Panc1 (cell line): ENCODE data around the gene THUMPD2. TPM values are rescaled to one million over a fixed set of nuclear protein-coding genes. Genes with fewer than 3 reads are reported as not detected.

ENCODE experiments used
- ATAC-seq: fragments of 200-7000 bp; cut with Tn5 transposase; 2 replicates; pipeline ENCODE4 v1.9.1; 2020; ENCODE audit warnings: mild to moderate bottlenecking, moderate library complexity
- BruUV-seq: library from RNA; stranded (reverse); fragments of 400-500 nt; replicated peaks from 2 replicates; lab custom pipeline; 2021; lab: Mats Ljungman, UMichigan
- CTCF ChIA-PET: fragments of 300-600 bp; sonication (Branson Sonifier 250); formaldehyde crosslinking; loops from one replicate; lab custom pipeline; 2022; ENCODE audit warnings: antibody characterized with exemption; lab: Charles Lee
- POLR2A ChIA-PET: fragments of 300-600 bp; sonication (Branson Sonifier 250); formaldehyde crosslinking; loops from one replicate; lab custom pipeline; 2022; ENCODE audit warnings: antibody characterized with exemption; lab: Charles Lee
- DNase-seq: peaks from one replicate; pipeline ENCODE4 v3.0.0-alpha.2; 2010; ENCODE audit warnings: low read depth, low spot score
- H3K27ac ChIP-seq: 2 replicates; pipeline ENCODE4 v1.5.1; 2011; ENCODE audit warnings: mild to moderate bottlenecking, low read length, inconsistent platforms
- H3K27me3 ChIP-seq: fragments of 200-500 bp; sonication (Bioruptor generic); 2 replicates; pipeline ENCODE4 v1.6.0; 2014; ENCODE audit warnings: low read length, inconsistent platforms; ENCODE audit not compliant: control insufficient read depth, insufficient read depth
- H3K36me3 ChIP-seq: fragments of 200-500 bp; sonication (Bioruptor generic); 2 replicates; pipeline ENCODE4 v1.5.1; 2014; ENCODE audit warnings: inconsistent platforms, mild to moderate bottlenecking, low read length, moderate library complexity; ENCODE audit not compliant: control insufficient read depth, insufficient read depth
- H3K4me1 ChIP-seq: 2 replicates; pipeline ENCODE4 v1.5.1; 2011; ENCODE audit warnings: inconsistent platforms, mild to moderate bottlenecking, low read length, moderate library complexity; ENCODE audit not compliant: control insufficient read depth, insufficient read depth
- H3K4me3 ChIP-seq, 2 experiments: 2 replicates each; pipeline ENCODE4 v1.5.1; 2011 to 2012; ENCODE audit warnings: low read depth in 2 of 2, low read length in 2 of 2, mild to moderate bottlenecking in 2 of 2, inconsistent platforms in 1 of 2, moderate library complexity in 1 of 2
- H3K9me3 ChIP-seq: fragments of 200-500 bp; sonication (Bioruptor generic); 2 replicates; pipeline ENCODE4 v1.5.1; 2014; ENCODE audit warnings: low read depth, mild to moderate bottlenecking, inconsistent platforms, low read length, moderate library complexity; ENCODE audit not compliant: control insufficient read depth, insufficient read depth
- CTCF ChIP-seq: fragments of 450-650 bp; IDR thresholded peaks from 2 replicates; pipeline ENCODE4 v1.5.1; 2017; ENCODE audit warnings: mild to moderate bottlenecking
- POLR2AphosphoS5 ChIP-seq: IDR thresholded peaks from 2 replicates; pipeline ENCODE4 v1.6.1; 2012; ENCODE audit warnings: mild to moderate bottlenecking, low read depth, low read length, moderate library complexity
- REST ChIP-seq, 2 experiments: IDR thresholded peaks; 2 replicates each; pipeline ENCODE4 v1.6.1; 2011 to 2012; ENCODE audit warnings: low read depth in 2 of 2, control low read depth in 1 of 2, low read length in 1 of 2, mild to moderate bottlenecking in 1 of 2, moderate library complexity in 1 of 2; ENCODE audit not compliant: insufficient read depth in 1 of 2
- SIN3A ChIP-seq: IDR thresholded peaks from 2 replicates; pipeline ENCODE4 v1.6.1; 2012; ENCODE audit warnings: low read depth, mild to moderate bottlenecking, low read length, moderate library complexity, borderline replicate concordance; ENCODE audit not compliant: insufficient read depth
- TCF7L2 ChIP-seq: IDR thresholded peaks from 2 replicates; pipeline ENCODE4 v1.6.1; 2011; ENCODE audit warnings: mild to moderate bottlenecking, low read depth, low read length, inconsistent platforms
- in situ Hi-C: cut with HindIII; loops from 2 replicates; pipeline ENCODE4 v1.10.0; 2016; ENCODE audit warnings: low sequenced_read_pairs, low pct_unique_long_range_greater_than_20kb
- intact Hi-C: fragments of 100-400 bp; cut with micrococcal nuclease; formaldehyde crosslinking; loops from one replicate; pipeline ENCODE4 v1.10.0; 2022; ENCODE audit not compliant: unreplicated experiment
- total RNA-seq: library from RNA; stranded (reverse); gene quantifications from one replicate; pipeline ENCODE4 v1.2.1, GENCODE V29; 2021; ENCODE audit not compliant: unreplicated experiment

THUMPD2 gene
- total RNA-seq, 1 experiment from 2014 or later: 13.7 TPM

DNA sequence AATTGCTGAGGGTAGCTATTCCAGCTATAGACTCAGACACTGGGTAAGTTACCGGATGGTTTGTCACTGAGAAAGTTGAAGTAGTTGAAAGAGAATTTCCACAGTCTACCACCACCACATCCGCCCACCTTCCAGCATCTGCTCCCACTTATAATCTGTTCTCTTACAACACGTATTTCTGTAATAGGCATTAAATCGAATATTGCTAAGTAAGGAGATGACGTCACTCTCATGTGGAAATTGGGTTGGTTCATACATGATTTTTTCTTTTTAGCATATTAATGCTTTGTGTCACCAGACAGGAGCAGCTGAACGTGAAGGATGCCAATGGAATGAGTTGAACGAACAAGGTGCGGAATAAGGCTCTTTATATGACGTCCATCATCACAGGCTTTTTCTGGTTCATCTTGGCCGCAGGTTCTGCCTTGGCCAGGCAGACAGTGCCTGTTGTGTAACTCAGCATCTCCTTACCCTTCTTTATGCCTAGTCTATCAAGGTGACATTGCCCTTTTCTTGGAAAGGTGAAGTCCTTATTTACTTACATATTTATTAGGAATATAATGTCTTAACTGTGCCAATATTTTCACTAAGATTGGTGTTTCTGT is 45.9 kb downstream of the THUMPD2 start:
- Histone ChIP-seq H3K27ac (no peak overlapping the region), H3K4me1 (no peaks in the 10 kb centered on the region), H3K4me3 (no peak overlapping the region), H3K36me3 (peaks cover 17% of the 10 kb centered on the region; the same call in 1 of the 2 replicates), H3K27me3 (no peaks in the 10 kb centered on the region), H3K9me3 (no peaks in the 10 kb centered on the region)
- no peak for ATAC-seq
- ChIA-PET CTCF (no interaction called here), POLR2A (no interaction called here)
- TF ChIP-seq REST (IDR thresholded peaks at IDR 0.05; ENCODE audit: insufficient read depth in 1 of 2, low read depth in 2 of 2, low read length in 1 of 2): no peak
- TF ChIP-seq POLR2AphosphoS5: no peak
- no peak for TF ChIP-seq SIN3A
- TF ChIP-seq TCF7L2: no peak
- TF ChIP-seq CTCF: no peak
- in situ Hi-C loops (no loop called here), intact Hi-C loops (no loop called here)
- BruUV-seq: no TSS peak
- DNase-seq: no peak

DNA sequence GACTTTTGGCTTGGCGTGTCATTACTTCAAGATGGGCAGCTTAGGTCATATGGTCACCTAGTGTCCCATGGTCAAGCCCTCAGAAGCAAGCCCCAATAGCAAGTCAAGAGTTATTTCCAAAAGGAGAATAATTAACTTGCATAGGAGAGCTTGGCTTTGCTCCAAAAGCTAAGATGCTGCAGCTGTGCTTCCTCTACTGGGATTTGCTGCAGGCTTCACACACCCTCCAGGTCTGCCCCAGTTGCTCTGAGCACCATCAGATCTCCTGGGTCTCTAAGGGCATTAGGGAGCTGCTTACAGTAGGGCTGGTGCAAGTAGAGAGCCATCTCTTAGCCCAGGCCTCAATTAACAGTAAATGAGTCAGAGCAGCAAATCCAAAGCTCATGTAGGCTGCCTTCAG is 46.6 kb downstream of the THUMPD2 start:
- H3K4me3 ChIP-seq: no peak overlapping the region
- in situ Hi-C loops: no loop called here
- TF ChIP-seq POLR2AphosphoS5: no peak
- TF ChIP-seq CTCF: no peak
- no peak for TF ChIP-seq SIN3A
- no peak for TF ChIP-seq REST (IDR thresholded peaks at IDR 0.05; ENCODE audit: insufficient read depth in 1 of 2, low read depth in 2 of 2, low read length in 1 of 2)
- no peak for TF ChIP-seq TCF7L2
- H3K9me3 ChIP-seq: no peaks in the 10 kb centered on the region
- ChIA-PET POLR2A (no interaction called here), CTCF (no interaction called here)
- H3K36me3 ChIP-seq: peaks cover 17% of the 10 kb centered on the region; the same call in 1 of the 2 replicates
- H3K4me1 ChIP-seq: no peaks in the 10 kb centered on the region
- no peak for DNase-seq
- H3K27me3 ChIP-seq: no peaks in the 10 kb centered on the region
- no peak overlapping the region for H3K27ac ChIP-seq
- intact Hi-C loops: no loop called here
- BruUV-seq: no TSS peak
- ATAC-seq: no peak
